Panc1 (cell line): ENCODE data around the gene ZNF324. TPM values are rescaled to one million over a fixed set of nuclear protein-coding genes. Genes with fewer than 3 reads are reported as not detected.

Experiments used
- ATAC-seq: fragments of 200-7000 bp; cut with Tn5 transposase; 2 replicates; pipeline ENCODE4 v1.9.1; 2020; ENCODE audit warnings: mild to moderate bottlenecking, moderate library complexity
- BruUV-seq: library from RNA; stranded (reverse); fragments of 400-500 nt; replicated peaks from 2 replicates; lab custom pipeline; 2021; lab: Mats Ljungman, UMichigan
- CTCF ChIA-PET: fragments of 300-600 bp; sonication (Branson Sonifier 250); formaldehyde crosslinking; loops from one replicate; lab custom pipeline; 2022; ENCODE audit warnings: antibody characterized with exemption; lab: Charles Lee
- POLR2A ChIA-PET: fragments of 300-600 bp; sonication (Branson Sonifier 250); formaldehyde crosslinking; loops from one replicate; lab custom pipeline; 2022; ENCODE audit warnings: antibody characterized with exemption; lab: Charles Lee
- DNase-seq: peaks from one replicate; pipeline ENCODE4 v3.0.0-alpha.2; 2010; ENCODE audit warnings: low read depth, low spot score
- H3K27ac ChIP-seq: 2 replicates; pipeline ENCODE4 v1.5.1; 2011; ENCODE audit warnings: mild to moderate bottlenecking, low read length, inconsistent platforms
- H3K27me3 ChIP-seq: fragments of 200-500 bp; sonication (Bioruptor generic); 2 replicates; pipeline ENCODE4 v1.6.0; 2014; ENCODE audit warnings: low read length, inconsistent platforms; ENCODE audit not compliant: control insufficient read depth, insufficient read depth
- H3K36me3 ChIP-seq: fragments of 200-500 bp; sonication (Bioruptor generic); 2 replicates; pipeline ENCODE4 v1.5.1; 2014; ENCODE audit warnings: inconsistent platforms, mild to moderate bottlenecking, low read length, moderate library complexity; ENCODE audit not compliant: control insufficient read depth, insufficient read depth
- H3K4me1 ChIP-seq: 2 replicates; pipeline ENCODE4 v1.5.1; 2011; ENCODE audit warnings: inconsistent platforms, mild to moderate bottlenecking, low read length, moderate library complexity; ENCODE audit not compliant: control insufficient read depth, insufficient read depth
- H3K4me3 ChIP-seq, 2 experiments: 2 replicates each; pipeline ENCODE4 v1.5.1; 2011 to 2012; ENCODE audit warnings: low read depth in 2 of 2, low read length in 2 of 2, mild to moderate bottlenecking in 2 of 2, inconsistent platforms in 1 of 2, moderate library complexity in 1 of 2
- H3K9me3 ChIP-seq: fragments of 200-500 bp; sonication (Bioruptor generic); 2 replicates; pipeline ENCODE4 v1.5.1; 2014; ENCODE audit warnings: low read depth, mild to moderate bottlenecking, inconsistent platforms, low read length, moderate library complexity; ENCODE audit not compliant: control insufficient read depth, insufficient read depth
- POLR2AphosphoS5 ChIP-seq: IDR thresholded peaks from 2 replicates; pipeline ENCODE4 v1.6.1; 2012; ENCODE audit warnings: mild to moderate bottlenecking, low read depth, low read length, moderate library complexity
- SIN3A ChIP-seq: IDR thresholded peaks from 2 replicates; pipeline ENCODE4 v1.6.1; 2012; ENCODE audit warnings: low read depth, mild to moderate bottlenecking, low read length, moderate library complexity, borderline replicate concordance; ENCODE audit not compliant: insufficient read depth
- TCF7L2 ChIP-seq: IDR thresholded peaks from 2 replicates; pipeline ENCODE4 v1.6.1; 2011; ENCODE audit warnings: mild to moderate bottlenecking, low read depth, low read length, inconsistent platforms
- in situ Hi-C: cut with HindIII; loops from 2 replicates; pipeline ENCODE4 v1.10.0; 2016; ENCODE audit warnings: low sequenced_read_pairs, low pct_unique_long_range_greater_than_20kb
- intact Hi-C: fragments of 100-400 bp; cut with micrococcal nuclease; formaldehyde crosslinking; loops from one replicate; pipeline ENCODE4 v1.10.0; 2022; ENCODE audit not compliant: unreplicated experiment
- total RNA-seq: library from RNA; stranded (reverse); gene quantifications from one replicate; pipeline ENCODE4 v1.2.1, GENCODE V29; 2021; ENCODE audit not compliant: unreplicated experiment
- TF ChIP-seq, protein P1 (sequence below): fragments of 450-650 bp; IDR thresholded peaks from 2 replicates; pipeline ENCODE4 v1.5.1; 2017; ENCODE audit warnings: mild to moderate bottlenecking
- TF ChIP-seq, protein P2 (sequence below), 2 experiments: IDR thresholded peaks; 2 replicates each; pipeline ENCODE4 v1.6.1; 2011 to 2012; ENCODE audit warnings: low read depth in 2 of 2, control low read depth in 1 of 2, low read length in 1 of 2, mild to moderate bottlenecking in 1 of 2, moderate library complexity in 1 of 2; ENCODE audit not compliant: insufficient read depth in 1 of 2

The ZNF324 gene
- total RNA-seq, 1 experiment from 2014 or later: 12.8 TPM

DNA sequence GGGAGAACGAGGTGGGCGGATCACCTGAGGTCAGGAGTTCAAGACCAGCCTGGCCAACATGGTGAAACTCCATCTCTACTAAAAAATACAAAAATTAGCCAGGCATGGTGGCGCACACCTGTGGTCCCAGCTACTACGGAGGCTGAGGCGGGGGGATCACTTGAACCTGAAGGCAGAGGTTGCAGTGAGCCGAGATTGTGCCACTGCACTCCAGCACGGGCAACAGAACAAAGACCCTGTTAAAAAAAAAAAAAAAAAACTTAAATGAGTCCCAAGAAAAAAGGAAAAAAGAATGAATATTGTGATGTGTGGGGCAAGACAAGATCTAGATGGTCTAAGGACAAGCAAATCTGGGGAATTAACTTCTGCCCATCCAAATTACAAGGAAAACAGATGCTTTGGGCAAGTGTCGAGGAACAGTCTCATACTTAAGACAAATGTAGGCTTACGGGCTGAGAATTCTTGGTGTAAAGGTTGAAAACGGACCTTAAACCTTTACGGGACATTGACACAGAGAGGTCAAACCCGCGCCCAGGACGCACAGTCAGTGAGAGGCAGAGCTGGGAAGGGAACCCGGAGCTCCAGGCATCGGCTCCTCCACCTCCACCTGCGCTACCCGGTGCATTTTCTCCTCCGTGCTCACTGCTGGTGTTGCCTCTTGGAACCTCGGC lies 656 bp upstream of the ZNF324 start:
- POLR2A ChIA-PET: interaction anchor here (0.7 kb wide), 2 partner anchors 10 to 18 kb away, joined by 3 read pairs; partner anchors contain the start of gene ZNF446
- Histone ChIP-seq H3K27ac (peak overlapping the region; percentile 48; the same call in 1 of the 2 replicates), H3K27me3 (no peaks in the 10 kb centered on the region), H3K36me3 (no peaks in the 10 kb centered on the region), H3K4me3 (peak overlapping the region; percentile 73 to 93), H3K9me3 (no peaks in the 10 kb centered on the region), H3K4me1 (peaks cover 2% of the 10 kb centered on the region; the same call in 1 of the 2 replicates)
- no TSS peak for BruUV-seq
- CTCF ChIA-PET: no interaction called here
- DNase-seq: no peak
- ATAC-seq: peak; percentile 64
- in situ Hi-C loops: no loop called here
- intact Hi-C loops: no loop called here
- TF ChIP-seq SIN3A: no peak
- no peak for TF ChIP-seq POLR2AphosphoS5
- TF ChIP-seq, protein P1, sequence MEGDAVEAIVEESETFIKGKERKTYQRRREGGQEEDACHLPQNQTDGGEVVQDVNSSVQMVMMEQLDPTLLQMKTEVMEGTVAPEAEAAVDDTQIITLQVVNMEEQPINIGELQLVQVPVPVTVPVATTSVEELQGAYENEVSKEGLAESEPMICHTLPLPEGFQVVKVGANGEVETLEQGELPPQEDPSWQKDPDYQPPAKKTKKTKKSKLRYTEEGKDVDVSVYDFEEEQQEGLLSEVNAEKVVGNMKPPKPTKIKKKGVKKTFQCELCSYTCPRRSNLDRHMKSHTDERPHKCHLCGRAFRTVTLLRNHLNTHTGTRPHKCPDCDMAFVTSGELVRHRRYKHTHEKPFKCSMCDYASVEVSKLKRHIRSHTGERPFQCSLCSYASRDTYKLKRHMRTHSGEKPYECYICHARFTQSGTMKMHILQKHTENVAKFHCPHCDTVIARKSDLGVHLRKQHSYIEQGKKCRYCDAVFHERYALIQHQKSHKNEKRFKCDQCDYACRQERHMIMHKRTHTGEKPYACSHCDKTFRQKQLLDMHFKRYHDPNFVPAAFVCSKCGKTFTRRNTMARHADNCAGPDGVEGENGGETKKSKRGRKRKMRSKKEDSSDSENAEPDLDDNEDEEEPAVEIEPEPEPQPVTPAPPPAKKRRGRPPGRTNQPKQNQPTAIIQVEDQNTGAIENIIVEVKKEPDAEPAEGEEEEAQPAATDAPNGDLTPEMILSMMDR: no peak
- TF ChIP-seq, protein P2, sequence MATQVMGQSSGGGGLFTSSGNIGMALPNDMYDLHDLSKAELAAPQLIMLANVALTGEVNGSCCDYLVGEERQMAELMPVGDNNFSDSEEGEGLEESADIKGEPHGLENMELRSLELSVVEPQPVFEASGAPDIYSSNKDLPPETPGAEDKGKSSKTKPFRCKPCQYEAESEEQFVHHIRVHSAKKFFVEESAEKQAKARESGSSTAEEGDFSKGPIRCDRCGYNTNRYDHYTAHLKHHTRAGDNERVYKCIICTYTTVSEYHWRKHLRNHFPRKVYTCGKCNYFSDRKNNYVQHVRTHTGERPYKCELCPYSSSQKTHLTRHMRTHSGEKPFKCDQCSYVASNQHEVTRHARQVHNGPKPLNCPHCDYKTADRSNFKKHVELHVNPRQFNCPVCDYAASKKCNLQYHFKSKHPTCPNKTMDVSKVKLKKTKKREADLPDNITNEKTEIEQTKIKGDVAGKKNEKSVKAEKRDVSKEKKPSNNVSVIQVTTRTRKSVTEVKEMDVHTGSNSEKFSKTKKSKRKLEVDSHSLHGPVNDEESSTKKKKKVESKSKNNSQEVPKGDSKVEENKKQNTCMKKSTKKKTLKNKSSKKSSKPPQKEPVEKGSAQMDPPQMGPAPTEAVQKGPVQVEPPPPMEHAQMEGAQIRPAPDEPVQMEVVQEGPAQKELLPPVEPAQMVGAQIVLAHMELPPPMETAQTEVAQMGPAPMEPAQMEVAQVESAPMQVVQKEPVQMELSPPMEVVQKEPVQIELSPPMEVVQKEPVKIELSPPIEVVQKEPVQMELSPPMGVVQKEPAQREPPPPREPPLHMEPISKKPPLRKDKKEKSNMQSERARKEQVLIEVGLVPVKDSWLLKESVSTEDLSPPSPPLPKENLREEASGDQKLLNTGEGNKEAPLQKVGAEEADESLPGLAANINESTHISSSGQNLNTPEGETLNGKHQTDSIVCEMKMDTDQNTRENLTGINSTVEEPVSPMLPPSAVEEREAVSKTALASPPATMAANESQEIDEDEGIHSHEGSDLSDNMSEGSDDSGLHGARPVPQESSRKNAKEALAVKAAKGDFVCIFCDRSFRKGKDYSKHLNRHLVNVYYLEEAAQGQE (IDR thresholded peaks at IDR 0.05; ENCODE audit: insufficient read depth in 1 of 2, low read depth in 2 of 2, low read length in 1 of 2): no peak
- no peak for TF ChIP-seq TCF7L2

GRCh38 chr19:58468216-58468839 lies 1.4 kb downstream of the ZNF324 start:
- TF ChIP-seq POLR2AphosphoS5 (no peak), TCF7L2 (no peak), SIN3A (no peak)
- TF ChIP-seq, protein P1: no peak
- TF ChIP-seq, protein P2 (IDR thresholded peaks at IDR 0.05; ENCODE audit: insufficient read depth in 1 of 2, low read depth in 2 of 2, low read length in 1 of 2): no peak
- Histone ChIP-seq H3K27me3 (no peaks in the 10 kb centered on the region), H3K36me3 (no peaks in the 10 kb centered on the region), H3K4me3 (peak overlapping the region; percentile 73 to 93), H3K27ac (no peak overlapping the region), H3K9me3 (no peaks in the 10 kb centered on the region), H3K4me1 (peaks cover 2% of the 10 kb centered on the region; the same call in 1 of the 2 replicates)
- intact Hi-C loops: no loop called here
- no TSS peak for BruUV-seq
- CTCF ChIA-PET: no interaction called here
- in situ Hi-C loops: no loop called here
- POLR2A ChIA-PET: no interaction called here
- no peak for DNase-seq
- no peak for ATAC-seq
